Measurements from ENCODE around the gene C1QTNF1. TPM values are rescaled to one million over a fixed set of nuclear protein-coding genes. Genes with fewer than 3 reads are reported as not detected.

C1QTNF1 gene
- total and polyA plus RNA-seq, 2 experiments from 2014 or later: 6.8 to 16.4 TPM

GRCh38 chr17:79045842-79046196, 21.9 kb downstream of the C1QTNF1 start:
- DNase-seq (ENCODE audit: low read depth in 1 of 2, low spot score in 1 of 2): peak; percentile 77 to 84
- Histone ChIP-seq H3K27me3 (no peaks in the 10 kb centered on the region), H3K27ac (no peak overlapping the region), H3K36me3 (no peaks in the 10 kb centered on the region), H3K4me3 (no peak overlapping the region), H3K9me3 (ENCODE audit: low read depth) (no peaks in the 10 kb centered on the region), H3K4me1 (ENCODE audit: low read depth) (no peaks in the 10 kb centered on the region)
- peak; percentile 91 for TF ChIP-seq CTCF (IDR thresholded peaks at IDR 0.05; ENCODE audit: low read depth, low read length)

DNA sequence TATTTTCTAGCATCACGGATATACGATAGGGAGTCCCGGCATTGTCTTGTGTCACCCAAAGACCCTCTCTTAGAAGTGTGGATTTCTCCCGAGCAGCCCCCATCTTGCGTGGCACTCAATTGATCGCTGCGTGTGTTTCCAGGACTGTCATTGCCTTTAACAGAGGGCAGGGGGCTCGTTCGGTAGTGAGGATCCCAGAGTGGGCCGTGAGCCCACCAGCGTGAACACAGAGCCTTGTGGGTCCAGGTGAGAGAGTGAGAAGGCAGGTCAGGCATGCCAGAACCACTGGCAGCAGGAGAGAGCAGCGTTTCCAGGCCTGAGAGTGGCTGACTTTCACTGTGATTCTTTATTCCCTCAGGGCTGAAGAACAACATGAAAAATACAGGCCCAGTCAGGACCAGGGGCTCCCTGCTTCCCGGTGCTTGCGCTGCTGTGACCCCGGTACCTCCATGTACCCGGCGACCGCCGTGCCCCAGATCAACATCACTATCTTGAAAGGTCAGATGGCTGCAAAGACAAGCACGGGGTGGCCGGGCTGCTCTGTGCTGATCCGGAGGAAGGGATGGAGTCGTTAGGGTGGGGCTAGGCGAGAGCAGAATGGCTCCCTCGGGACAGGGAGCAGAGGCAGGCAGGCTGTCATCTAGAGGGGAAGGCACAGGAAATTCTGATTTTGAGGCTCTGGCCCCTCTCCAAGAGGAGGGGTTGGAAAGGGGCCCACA, 22.4 kb downstream of the C1QTNF1 start:
- no peak for DNase-seq (ENCODE audit: low read depth in 1 of 2, low spot score in 1 of 2)
- no peak overlapping the region for H3K27ac ChIP-seq
- H3K36me3 ChIP-seq: no peaks in the 10 kb centered on the region
- H3K4me1 ChIP-seq (ENCODE audit: low read depth): no peaks in the 10 kb centered on the region
- H3K4me3 ChIP-seq: no peak overlapping the region
- TF ChIP-seq CTCF (IDR thresholded peaks at IDR 0.05; ENCODE audit: low read depth, low read length): no peak
- no peaks in the 10 kb centered on the region for H3K27me3 ChIP-seq
- no peaks in the 10 kb centered on the region for H3K9me3 ChIP-seq (ENCODE audit: low read depth)

GRCh38 chr17:79046916-79047280, 22.9 kb downstream of the C1QTNF1 start:
- TF ChIP-seq CTCF (IDR thresholded peaks at IDR 0.05; ENCODE audit: low read depth, low read length): no peak
- no peaks in the 10 kb centered on the region for H3K4me1 ChIP-seq (ENCODE audit: low read depth)

DNA sequence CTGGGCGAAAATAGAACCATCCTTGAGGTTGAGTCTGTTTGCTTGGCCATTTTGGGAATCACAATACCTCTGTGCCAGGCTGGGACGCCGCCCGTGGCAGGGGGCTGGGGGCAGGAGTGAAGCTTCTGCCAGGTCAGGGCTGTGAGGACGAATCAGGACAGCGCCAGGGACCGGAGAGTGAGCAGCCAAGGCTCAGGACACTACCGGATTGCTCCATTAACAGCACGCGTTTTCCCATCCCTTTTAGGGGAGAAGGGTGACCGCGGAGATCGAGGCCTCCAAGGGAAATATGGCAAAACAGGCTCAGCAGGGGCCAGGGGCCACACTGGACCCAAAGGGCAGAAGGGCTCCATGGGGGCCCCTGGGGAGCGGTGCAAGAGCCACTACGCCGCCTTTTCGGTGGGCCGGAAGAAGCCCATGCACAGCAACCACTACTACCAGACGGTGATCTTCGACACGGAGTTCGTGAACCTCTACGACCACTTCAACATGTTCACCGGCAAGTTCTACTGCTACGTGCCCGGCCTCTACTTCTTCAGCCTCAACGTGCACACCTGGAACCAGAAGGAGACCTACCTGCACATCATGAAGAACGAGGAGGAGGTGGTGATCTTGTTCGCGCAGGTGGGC, 23.4 kb downstream of the C1QTNF1 start:
- no peak for DNase-seq (ENCODE audit: low read depth in 1 of 2, low spot score in 1 of 2)
- H3K36me3 ChIP-seq: no peaks in the 10 kb centered on the region
- H3K27me3 ChIP-seq: no peaks in the 10 kb centered on the region
- no peaks in the 10 kb centered on the region for H3K4me1 ChIP-seq (ENCODE audit: low read depth)
- H3K9me3 ChIP-seq (ENCODE audit: low read depth): no peaks in the 10 kb centered on the region
- TF ChIP-seq CTCF (IDR thresholded peaks at IDR 0.05; ENCODE audit: low read depth, low read length): no peak
- no peak overlapping the region for H3K4me3 ChIP-seq
- H3K27ac ChIP-seq: no peak overlapping the region

More at GRCh38 chr17:79046916-79047280, 22.9 kb downstream of the C1QTNF1 start:
- Histone ChIP-seq H3K27ac (no peak overlapping the region), H3K27me3 (no peaks in the 10 kb centered on the region), H3K4me3 (no peak overlapping the region), H3K36me3 (no peaks in the 10 kb centered on the region), H3K9me3 (ENCODE audit: low read depth) (no peaks in the 10 kb centered on the region)
- no peak for DNase-seq (ENCODE audit: low read depth in 1 of 2, low spot score in 1 of 2)

DNA sequence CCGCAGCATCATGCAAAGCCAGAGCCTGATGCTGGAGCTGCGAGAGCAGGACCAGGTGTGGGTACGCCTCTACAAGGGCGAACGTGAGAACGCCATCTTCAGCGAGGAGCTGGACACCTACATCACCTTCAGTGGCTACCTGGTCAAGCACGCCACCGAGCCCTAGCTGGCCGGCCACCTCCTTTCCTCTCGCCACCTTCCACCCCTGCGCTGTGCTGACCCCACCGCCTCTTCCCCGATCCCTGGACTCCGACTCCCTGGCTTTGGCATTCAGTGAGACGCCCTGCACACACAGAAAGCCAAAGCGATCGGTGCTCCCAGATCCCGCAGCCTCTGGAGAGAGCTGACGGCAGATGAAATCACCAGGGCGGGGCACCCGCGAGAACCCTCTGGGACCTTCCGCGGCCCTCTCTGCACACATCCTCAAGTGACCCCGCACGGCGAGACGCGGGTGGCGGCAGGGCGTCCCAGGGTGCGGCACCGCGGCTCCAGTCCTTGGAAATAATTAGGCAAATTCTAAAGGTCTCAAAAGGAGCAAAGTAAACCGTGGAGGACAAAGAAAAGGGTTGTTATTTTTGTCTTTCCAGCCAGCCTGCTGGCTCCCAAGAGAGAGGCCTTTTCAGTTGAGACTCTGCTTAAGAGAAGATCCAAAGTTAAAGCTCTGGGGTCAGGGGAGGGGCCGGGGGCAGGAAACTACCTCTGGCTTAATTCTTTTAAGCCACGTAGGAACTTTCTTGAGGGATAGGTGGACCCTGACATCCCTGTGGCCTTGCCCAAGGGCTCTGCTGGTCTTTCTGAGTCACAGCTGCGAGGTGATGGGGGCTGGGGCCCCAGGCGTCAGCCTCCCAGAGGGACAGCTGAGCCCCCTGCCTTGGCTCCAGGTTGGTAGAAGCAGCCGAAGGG, 24.2 kb downstream of the C1QTNF1 start:
- Histone ChIP-seq H3K27ac (no peak overlapping the region), H3K4me3 (no peak overlapping the region), H3K4me1 (ENCODE audit: low read depth) (no peaks in the 10 kb centered on the region), H3K27me3 (no peaks in the 10 kb centered on the region), H3K9me3 (ENCODE audit: low read depth) (no peaks in the 10 kb centered on the region), H3K36me3 (no peaks in the 10 kb centered on the region)
- TF ChIP-seq CTCF (IDR thresholded peaks at IDR 0.05; ENCODE audit: low read depth, low read length): no peak
- no peak for DNase-seq (ENCODE audit: low read depth in 1 of 2, low spot score in 1 of 2)
